GM18519 (cell line): ENCODE measurements around the gene C5orf52.
A peak's percentile ranks its signal among the peaks of the same experiment; 100 is the strongest.
"Not testable (repeated sequence)": the region's sequence is repeated elsewhere in the genome, so short reads cannot be mapped to it uniquely, and the experiment has no call there.

ENCODE experiments used
- ATAC-seq: cut with Tn5 transposase; IDR thresholded peaks from one replicate; pipeline ENCODE4 v1.9.1; 2021; ENCODE audit warnings: mild to moderate bottlenecking, moderate library complexity; ENCODE audit not compliant: unreplicated experiment, low FRiP score

Gene C5orf52

DNA sequence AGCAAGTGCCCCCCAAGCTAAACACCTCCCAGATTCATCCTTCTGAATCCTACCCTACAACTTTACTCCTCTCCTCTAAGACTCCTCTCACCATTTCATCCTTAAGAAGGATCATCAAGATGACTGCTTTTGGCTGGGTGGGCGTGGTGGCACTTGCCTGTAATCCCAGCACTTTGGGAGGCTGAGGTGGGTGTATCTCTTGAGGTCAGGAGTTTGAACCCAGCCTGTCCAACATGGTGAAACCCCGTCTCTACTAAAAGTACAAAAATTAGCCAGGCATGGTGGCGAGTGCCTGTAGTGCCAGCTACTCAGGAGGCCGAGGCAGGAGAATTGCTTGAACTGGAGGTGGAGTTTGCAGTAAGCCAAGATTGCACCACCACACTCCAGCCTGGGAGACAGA, 3.0 kb downstream of the C5orf52 start:
- not testable (repeated sequence) for ATAC-seq

DNA sequence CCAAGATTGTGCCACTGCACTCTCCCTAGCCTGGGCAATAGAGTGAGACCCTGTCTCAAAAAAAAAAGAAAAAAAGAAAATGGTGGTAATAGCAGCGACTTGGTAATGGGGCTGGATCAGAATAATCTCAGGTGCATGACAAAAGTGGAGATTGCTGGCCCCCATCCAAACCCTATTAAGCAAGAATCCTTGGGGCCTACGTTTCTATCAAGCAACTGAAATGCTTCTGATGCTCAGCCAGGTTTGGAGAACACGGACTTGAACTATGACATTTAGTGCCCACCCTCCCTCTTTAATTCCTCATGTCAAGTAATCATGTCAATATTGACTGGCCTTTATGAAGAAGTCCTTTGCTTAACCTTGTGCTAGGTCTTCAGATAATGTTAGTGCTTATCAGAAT, 6.6 kb downstream of the C5orf52 start:
- no peak for ATAC-seq

GRCh38 chr5:157679801-157680200, 8.5 kb downstream of the C5orf52 start:
- no peak for ATAC-seq

DNA sequence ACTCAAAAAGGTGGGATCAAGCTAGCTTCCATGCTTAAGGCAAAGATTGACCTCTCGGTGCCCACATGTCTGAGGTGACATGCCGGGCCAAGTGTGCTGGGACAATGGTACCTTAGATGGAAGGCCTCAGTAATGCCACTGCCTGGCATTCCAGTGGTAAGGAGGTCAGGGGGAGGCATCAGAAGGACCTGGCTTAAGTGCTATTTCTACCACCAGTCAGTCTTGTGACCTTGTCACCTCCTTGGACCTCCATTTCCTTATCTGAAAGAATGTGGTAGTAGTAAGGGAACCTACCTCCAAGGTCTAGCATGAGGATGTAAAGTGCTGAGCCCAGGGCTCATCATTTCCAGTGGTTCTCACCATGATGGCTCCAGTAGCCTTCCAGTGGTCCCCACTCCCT, 8.9 kb downstream of the C5orf52 start:
- no peak for ATAC-seq

DNA sequence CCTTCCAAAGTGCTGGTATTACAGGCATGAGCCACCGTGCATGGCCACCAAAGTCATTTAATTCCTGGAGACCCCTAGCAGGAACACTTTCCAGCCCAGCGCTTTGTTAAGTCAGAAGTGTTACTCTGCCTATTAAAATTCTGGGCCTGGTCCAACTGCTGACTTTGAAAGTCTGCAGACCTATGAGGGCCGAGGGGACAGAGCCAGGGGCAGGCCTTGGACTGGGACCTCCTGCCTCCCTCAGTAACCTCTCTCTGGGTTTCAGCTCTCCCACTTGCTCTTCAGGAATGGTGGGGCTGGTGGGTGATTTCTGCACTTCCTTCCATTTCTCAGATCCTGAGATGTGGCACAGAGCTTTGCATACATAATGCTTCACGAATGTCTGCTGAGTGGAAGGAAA, 9.7 kb downstream of the C5orf52 start:
- no peak for ATAC-seq

GRCh38 chr5:157682257-157682656, 10.9 kb downstream of the C5orf52 start:
- ATAC-seq: no peak

- ATAC-seq: not testable (repeated sequence)
Measured at GRCh38 chr5:157686276-157687197, 15.2 kb downstream of the C5orf52 start.

DNA sequence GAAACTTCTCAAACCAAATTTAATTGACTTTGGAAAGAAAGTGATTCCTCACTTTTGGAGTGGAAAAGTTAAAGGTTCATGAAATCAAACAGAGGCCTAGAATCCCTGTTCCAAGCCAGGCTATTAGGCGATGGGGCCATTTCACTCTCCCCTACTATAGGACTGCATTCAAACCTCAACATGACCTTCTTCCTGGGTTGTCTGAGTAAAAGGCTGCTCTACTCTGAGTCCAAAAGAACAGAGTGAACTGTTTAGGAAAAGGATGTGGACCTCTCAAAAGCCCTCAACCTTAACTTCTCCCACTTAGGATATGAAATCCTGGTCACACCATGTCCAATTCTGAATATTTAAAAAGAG, 15.8 kb downstream of the C5orf52 start:
- ATAC-seq: no peak

- ATAC-seq: no peak
Measured at GRCh38 chr5:157689942-157690689, 18.8 kb downstream of the C5orf52 start.

DNA sequence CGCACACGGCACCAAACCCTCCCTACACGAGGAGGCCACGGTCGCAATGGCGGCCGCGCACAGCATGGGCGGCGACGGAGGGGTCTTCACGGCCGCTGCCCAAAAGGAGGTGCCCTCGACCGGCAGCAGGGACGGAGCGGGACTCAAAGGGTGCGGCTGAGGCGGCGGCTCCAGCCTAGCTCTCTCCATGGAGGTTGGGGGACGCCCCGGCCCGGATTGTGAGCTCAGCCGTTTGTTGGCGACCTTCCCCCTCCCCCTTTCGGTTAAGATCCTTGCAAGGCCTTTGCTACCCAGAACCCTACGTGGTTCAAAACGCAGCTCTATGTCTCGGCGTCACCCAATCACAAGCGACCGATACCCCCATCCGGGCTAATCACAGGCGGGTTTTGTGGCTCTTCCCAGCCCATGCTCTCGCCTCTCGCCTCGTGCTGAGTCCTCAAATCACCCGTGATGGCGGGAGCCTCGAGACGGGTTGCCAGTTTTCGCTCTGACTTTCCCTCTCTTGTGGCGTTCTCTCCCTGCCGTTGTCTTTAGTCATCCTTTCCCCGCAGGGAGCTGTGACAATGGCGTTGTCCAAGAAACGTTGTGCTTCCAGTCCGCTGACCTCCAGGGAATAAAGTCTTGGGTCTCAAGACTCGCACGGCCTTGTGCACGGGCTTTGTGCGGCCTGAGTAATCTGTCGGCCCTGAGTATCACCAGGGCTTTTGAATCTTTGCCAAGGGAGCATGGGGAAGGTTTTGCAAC, 19.5 kb downstream of the C5orf52 start:
- no peak for ATAC-seq

- not testable (repeated sequence) for ATAC-seq
Measured at GRCh38 chr5:157693816-157694215, 22.5 kb downstream of the C5orf52 start.

DNA sequence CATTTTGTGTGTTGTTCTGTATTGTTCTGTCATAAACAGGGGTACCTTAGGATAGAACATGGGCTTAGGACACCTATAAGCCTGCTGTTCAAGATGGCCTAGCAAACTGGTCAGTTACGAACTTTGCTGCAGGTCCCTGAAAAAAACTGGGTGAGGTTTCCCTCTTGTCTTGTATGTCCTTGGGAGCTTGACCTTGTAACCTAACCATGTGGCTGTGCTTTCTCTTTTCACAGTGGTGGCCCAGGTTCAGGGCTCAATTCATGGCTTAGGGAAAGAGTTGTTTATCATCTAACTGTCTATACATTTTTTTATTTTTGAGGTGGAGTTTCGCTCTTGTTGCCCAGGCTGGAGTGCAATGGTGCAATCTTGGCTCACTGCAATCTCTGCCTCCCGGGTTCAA, 24.8 kb downstream of the C5orf52 start:
- not testable (repeated sequence) for ATAC-seq

DNA sequence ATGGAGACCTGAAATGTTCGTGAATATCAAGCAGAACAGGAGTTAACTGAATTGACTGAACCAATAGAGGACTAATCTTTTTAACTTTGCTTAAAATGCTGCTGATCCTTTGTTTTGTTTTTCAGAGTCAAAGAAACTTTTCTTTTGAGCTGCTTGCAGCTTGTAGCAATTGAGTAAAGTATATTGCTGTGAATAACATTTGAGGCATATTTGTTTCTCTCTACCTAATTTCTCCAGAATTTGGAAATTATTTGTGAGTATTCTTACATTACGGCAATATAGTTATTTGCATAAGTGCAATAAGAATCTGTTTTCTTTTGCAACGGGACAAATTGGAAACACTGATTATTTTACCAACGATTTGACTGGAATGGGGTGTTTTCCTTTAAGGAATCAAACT, 27.3 kb downstream of the C5orf52 start:
- ATAC-seq: not testable (repeated sequence)

DNA sequence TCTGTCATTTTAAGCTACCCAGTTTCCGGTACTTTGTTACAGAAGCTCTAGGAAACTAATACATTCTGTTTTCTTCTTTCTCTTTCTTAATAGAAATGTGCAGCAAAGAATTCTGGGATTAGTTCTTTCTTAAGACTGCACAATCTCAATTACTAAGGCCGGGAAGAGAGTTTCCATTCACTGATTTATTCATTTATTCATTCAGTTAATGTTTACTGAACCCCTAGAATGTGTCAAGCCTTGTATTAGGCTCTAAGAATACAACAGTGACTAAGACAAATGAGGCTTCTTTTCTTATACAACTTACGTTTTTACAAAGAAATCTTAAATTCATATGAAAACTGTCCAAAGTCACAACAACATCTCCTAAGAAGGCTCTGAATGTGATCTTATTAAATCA, 32.4 kb downstream of the C5orf52 start:
- ATAC-seq: no peak

DNA sequence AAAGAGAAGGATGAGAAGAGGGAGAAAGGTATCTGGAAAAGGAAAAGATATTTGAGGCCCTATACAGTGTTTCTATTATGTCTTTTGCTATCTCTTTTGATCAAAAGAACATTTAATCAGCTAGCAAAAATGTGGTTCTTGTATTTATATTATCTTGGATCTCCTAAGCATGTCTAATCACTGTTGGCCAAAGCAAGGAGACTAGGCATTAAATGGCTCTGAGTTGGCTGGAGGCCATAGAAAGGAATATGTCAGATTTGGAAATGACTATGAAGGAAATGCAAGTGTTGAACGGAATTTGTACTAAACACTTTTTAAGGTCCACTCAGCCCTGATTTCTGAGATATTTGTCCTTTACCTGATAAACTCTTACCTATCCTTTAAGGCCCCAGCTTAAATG, 37.5 kb downstream of the C5orf52 start:
- no peak for ATAC-seq

DNA sequence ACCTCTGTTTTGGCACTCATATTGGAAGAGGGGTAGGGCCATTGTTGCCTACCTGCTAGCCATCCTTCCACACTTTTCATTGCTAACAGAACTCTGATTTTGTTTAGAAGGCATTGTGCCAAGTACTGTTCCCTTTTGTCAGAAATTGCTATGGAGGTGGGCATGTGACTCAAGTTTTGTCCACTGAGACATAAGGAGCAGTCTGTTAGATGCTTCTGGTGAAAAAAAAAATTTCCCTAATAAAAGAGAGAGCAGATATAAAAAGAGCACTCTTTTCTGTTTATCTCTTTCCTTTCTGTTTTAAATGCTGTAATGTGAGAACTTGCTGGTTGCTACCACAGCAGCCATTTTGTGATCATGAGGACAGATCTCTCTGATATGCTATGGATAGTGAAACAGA, 38.0 kb downstream of the C5orf52 start:
- ATAC-seq: no peak

DNA sequence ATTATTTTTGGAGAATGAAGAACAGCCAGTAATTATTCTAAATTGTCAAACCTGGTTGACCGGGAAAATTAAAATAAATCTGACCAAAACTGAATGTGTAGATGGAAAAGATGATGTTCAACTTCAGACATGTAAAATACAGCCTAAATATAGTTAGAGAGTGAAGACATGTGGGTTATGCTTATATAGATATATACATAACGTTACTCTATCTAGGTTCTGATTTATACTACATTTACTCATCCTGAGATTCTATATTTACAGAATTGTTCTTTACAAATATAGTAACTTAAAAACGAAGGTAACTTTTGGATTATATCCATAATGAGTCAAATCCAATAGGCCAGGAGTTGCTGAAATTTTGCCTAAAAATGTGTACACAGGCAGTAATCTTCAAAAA, 39.1 kb downstream of the C5orf52 start:
- ATAC-seq: no peak

- no peak for ATAC-seq
Measured at GRCh38 chr5:157710882-157711281, 39.5 kb downstream of the C5orf52 start.

DNA sequence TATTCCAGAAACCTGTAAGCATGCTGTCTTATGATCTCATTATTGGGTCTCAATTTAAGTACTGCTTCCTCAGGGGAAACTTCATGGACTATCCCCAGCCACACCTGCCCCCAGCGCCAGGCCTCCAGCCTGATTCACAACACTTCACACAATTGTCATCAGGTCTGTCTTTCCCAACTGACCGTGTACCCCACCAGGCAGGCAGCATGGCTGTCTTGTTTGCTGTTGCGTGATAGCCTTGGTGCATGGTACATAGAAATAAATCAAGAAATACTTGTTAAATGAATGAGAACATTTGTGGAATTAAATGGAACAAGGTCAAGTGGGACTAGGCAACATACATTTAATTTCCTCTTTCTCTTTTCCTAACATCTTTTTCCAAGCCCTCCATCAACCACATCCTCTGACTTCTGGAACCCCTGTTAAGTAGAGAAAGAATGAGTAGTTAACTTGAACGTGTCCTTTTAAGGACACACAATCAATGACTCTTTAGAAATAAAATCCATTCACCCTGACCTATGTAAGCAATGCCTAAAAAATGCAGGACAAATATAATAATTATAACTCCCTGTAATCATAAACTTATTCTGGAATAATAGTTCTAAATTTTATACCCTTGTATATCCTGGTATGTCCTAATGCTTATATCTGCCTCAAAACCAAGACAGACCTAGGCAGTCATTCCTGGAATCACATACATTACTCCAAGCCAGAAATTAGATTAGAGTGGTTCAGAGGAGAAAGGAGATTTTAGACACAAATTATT, 42.7 kb downstream of the C5orf52 start:
- no peak for ATAC-seq

- ATAC-seq: no peak
Measured at GRCh38 chr5:157714596-157714864, 43.2 kb downstream of the C5orf52 start.

- peak; percentile 72 for ATAC-seq
Measured at GRCh38 chr5:157718519-157718918, 47.2 kb downstream of the C5orf52 start.
